ENCODE data around the gene FHL2.

The FHL2 gene, protein sequence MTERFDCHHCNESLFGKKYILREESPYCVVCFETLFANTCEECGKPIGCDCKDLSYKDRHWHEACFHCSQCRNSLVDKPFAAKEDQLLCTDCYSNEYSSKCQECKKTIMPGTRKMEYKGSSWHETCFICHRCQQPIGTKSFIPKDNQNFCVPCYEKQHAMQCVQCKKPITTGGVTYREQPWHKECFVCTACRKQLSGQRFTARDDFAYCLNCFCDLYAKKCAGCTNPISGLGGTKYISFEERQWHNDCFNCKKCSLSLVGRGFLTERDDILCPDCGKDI

GRCh38 chr2:105398336-105399206 lies at the start of gene FHL2:
Gene FHL2, minus strand, starts transcription at chr2:105399051. Its CDS starts 12,535 bp downstream, at chr2:105386516.
- no peaks in the 10 kb centered on the region for H3K9me2 ChIP-seq (replicated peaks; ENCODE audit: low read depth, low read length)
- H3K4me1 ChIP-seq (ENCODE audit: insufficient read depth, low read length, poor library complexity, severe bottlenecking): peaks cover 42% of the 10 kb centered on the region
- H3K79me2 ChIP-seq (ENCODE audit: insufficient read depth, low read length): peaks cover 49% of the 10 kb centered on the region
- peak within 1 kb of the TSS; percentile 88 for H3K4me2 ChIP-seq (ENCODE audit: low read depth, low read length, poor library complexity, severe bottlenecking)
- no peaks in the 10 kb centered on the region for H3K27me3 ChIP-seq (ENCODE audit: insufficient read depth, low read length, poor library complexity, severe bottlenecking)
- no peaks in the 10 kb centered on the region for H3K36me3 ChIP-seq (ENCODE audit: insufficient read depth, low read length)
- no peaks in the 10 kb centered on the region for H3F3A ChIP-seq (ENCODE audit: low read depth)
- no peaks in the 10 kb centered on the region for H4K20me1 ChIP-seq (ENCODE audit: insufficient read depth, low read length, poor library complexity, severe bottlenecking)
- H3K9ac ChIP-seq (ENCODE audit: low read depth, low read length, poor library complexity, severe bottlenecking): peak within 1 kb of the TSS; percentile 94
- H3K4me3 ChIP-seq (ENCODE audit: low read length, poor library complexity, severe bottlenecking): peak within 1 kb of the TSS; percentile 97
- H2AFZ ChIP-seq (ENCODE audit: low read length): peak within 1 kb of the TSS; percentile 92
- TF ChIP-seq, protein P1, sequence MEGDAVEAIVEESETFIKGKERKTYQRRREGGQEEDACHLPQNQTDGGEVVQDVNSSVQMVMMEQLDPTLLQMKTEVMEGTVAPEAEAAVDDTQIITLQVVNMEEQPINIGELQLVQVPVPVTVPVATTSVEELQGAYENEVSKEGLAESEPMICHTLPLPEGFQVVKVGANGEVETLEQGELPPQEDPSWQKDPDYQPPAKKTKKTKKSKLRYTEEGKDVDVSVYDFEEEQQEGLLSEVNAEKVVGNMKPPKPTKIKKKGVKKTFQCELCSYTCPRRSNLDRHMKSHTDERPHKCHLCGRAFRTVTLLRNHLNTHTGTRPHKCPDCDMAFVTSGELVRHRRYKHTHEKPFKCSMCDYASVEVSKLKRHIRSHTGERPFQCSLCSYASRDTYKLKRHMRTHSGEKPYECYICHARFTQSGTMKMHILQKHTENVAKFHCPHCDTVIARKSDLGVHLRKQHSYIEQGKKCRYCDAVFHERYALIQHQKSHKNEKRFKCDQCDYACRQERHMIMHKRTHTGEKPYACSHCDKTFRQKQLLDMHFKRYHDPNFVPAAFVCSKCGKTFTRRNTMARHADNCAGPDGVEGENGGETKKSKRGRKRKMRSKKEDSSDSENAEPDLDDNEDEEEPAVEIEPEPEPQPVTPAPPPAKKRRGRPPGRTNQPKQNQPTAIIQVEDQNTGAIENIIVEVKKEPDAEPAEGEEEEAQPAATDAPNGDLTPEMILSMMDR (conservative IDR thresholded peaks at IDR 0.05; ENCODE audit: low read length): peak; percentile 51
- no peak for TF ChIP-seq EZH2phosphoT487 (IDR thresholded peaks at IDR 0.05; ENCODE audit: borderline replicate concordance)
- H3K9me3 ChIP-seq (ENCODE audit: insufficient read depth, low read depth, low read length): no peaks in the 10 kb centered on the region

- no peak overlapping the region for H2AFZ ChIP-seq (ENCODE audit: low read length)
- no peak for TF ChIP-seq EZH2phosphoT487 (IDR thresholded peaks at IDR 0.05; ENCODE audit: borderline replicate concordance)
- TF ChIP-seq, protein P1 (conservative IDR thresholded peaks at IDR 0.05; ENCODE audit: low read length): no peak
- H3K36me3 ChIP-seq (ENCODE audit: insufficient read depth, low read length): no peaks in the 10 kb centered on the region
- H3K9me2 ChIP-seq (replicated peaks; ENCODE audit: low read depth, low read length): no peaks in the 10 kb centered on the region
- no peaks in the 10 kb centered on the region for H4K20me1 ChIP-seq (ENCODE audit: insufficient read depth, low read length, poor library complexity, severe bottlenecking)
- peaks cover 19% of the 10 kb centered on the region for H3K4me1 ChIP-seq (ENCODE audit: insufficient read depth, low read length, poor library complexity, severe bottlenecking)
- no peaks in the 10 kb centered on the region for H3K79me2 ChIP-seq (ENCODE audit: insufficient read depth, low read length)
- H3K27me3 ChIP-seq (ENCODE audit: insufficient read depth, low read length, poor library complexity, severe bottlenecking): no peaks in the 10 kb centered on the region
- H3K9me3 ChIP-seq (ENCODE audit: insufficient read depth, low read depth, low read length): no peaks in the 10 kb centered on the region
- no peaks in the 10 kb centered on the region for H3F3A ChIP-seq (ENCODE audit: low read depth)
- H3K9ac ChIP-seq (ENCODE audit: low read depth, low read length, poor library complexity, severe bottlenecking): no peak overlapping the region
- no peak overlapping the region for H3K4me2 ChIP-seq (ENCODE audit: low read depth, low read length, poor library complexity, severe bottlenecking)
- H3K4me3 ChIP-seq (ENCODE audit: low read length, poor library complexity, severe bottlenecking): no peak overlapping the region
Measured at GRCh38 chr2:105447476-105447875, 48.6 kb upstream of the FHL2 start.

GRCh38 chr2:105446501-105446900 lies 47.6 kb upstream of the FHL2 start:
- H4K20me1 ChIP-seq (ENCODE audit: insufficient read depth, low read length, poor library complexity, severe bottlenecking): no peaks in the 10 kb centered on the region
- H3K4me2 ChIP-seq (ENCODE audit: low read depth, low read length, poor library complexity, severe bottlenecking): no peak overlapping the region
- no peaks in the 10 kb centered on the region for H3K79me2 ChIP-seq (ENCODE audit: insufficient read depth, low read length)
- H3K9ac ChIP-seq (ENCODE audit: low read depth, low read length, poor library complexity, severe bottlenecking): no peak overlapping the region
- no peaks in the 10 kb centered on the region for H3K9me2 ChIP-seq (replicated peaks; ENCODE audit: low read depth, low read length)
- no peak overlapping the region for H3K4me3 ChIP-seq (ENCODE audit: low read length, poor library complexity, severe bottlenecking)
- TF ChIP-seq EZH2phosphoT487 (IDR thresholded peaks at IDR 0.05; ENCODE audit: borderline replicate concordance): no peak
- TF ChIP-seq, protein P1 (conservative IDR thresholded peaks at IDR 0.05; ENCODE audit: low read length): no peak
- no peak overlapping the region for H2AFZ ChIP-seq (ENCODE audit: low read length)
- H3K4me1 ChIP-seq (ENCODE audit: insufficient read depth, low read length, poor library complexity, severe bottlenecking): peaks cover 19% of the 10 kb centered on the region
- no peaks in the 10 kb centered on the region for H3K9me3 ChIP-seq (ENCODE audit: insufficient read depth, low read depth, low read length)
- H3K27me3 ChIP-seq (ENCODE audit: insufficient read depth, low read length, poor library complexity, severe bottlenecking): no peaks in the 10 kb centered on the region
- H3K36me3 ChIP-seq (ENCODE audit: insufficient read depth, low read length): no peaks in the 10 kb centered on the region
- no peaks in the 10 kb centered on the region for H3F3A ChIP-seq (ENCODE audit: low read depth)
